Neural cell (in vitro differentiated cells): ENCODE data around the gene PRSS38.

Source experiments
- EZH2 ChIP-seq: fragments of 200-600, 300-800 bp; shearing (Covaris generic), sonication (generic); IDR thresholded peaks from 2 replicates; pipeline ENCODE4 v1.6.1; 2014; ENCODE audit warnings: antibody characterized with exemption, low read length, borderline replicate concordance, mild to moderate bottlenecking; ENCODE audit not compliant: insufficient read depth, poor library complexity, severe bottlenecking
- POLR2AphosphoS5 ChIP-seq: IDR thresholded peaks from 2 replicates; pipeline ENCODE4 v1.6.1; 2012
- TF ChIP-seq, protein P1 (sequence below): fragments of 450-650 bp; IDR thresholded peaks from 2 replicates; pipeline ENCODE4 v1.5.1; 2014; ENCODE audit warnings: antibody characterized with exemption, mild to moderate bottlenecking, moderate library complexity; ENCODE audit not compliant: poor library complexity, severe bottlenecking
- TF ChIP-seq, protein P2 (sequence below): IDR thresholded peaks from 2 replicates; pipeline ENCODE4 v1.6.1; 2012; ENCODE audit warnings: borderline replicate concordance

DNA sequence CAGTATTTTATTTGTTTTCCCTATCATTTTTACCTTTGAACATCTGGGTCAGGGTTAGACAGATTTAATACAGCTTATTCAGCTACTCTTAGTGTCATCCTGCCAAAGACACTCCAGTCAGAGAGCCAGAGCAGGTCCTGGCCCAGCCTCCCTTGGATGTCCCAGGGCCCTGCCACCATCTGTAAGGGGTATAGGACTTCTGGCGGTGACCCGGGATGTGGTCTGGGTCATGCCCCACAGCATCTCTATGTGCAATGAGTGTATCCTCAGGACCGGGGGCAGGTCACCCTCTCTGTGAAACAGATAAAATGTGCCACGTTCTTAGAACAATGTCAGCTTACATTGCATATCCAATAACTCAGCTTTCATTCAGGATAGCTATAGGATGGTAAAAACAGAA lies 37.8 kb upstream of the PRSS38 start:
- TF ChIP-seq EZH2 (no peak), POLR2AphosphoS5 (no peak)
- TF ChIP-seq, protein P1, sequence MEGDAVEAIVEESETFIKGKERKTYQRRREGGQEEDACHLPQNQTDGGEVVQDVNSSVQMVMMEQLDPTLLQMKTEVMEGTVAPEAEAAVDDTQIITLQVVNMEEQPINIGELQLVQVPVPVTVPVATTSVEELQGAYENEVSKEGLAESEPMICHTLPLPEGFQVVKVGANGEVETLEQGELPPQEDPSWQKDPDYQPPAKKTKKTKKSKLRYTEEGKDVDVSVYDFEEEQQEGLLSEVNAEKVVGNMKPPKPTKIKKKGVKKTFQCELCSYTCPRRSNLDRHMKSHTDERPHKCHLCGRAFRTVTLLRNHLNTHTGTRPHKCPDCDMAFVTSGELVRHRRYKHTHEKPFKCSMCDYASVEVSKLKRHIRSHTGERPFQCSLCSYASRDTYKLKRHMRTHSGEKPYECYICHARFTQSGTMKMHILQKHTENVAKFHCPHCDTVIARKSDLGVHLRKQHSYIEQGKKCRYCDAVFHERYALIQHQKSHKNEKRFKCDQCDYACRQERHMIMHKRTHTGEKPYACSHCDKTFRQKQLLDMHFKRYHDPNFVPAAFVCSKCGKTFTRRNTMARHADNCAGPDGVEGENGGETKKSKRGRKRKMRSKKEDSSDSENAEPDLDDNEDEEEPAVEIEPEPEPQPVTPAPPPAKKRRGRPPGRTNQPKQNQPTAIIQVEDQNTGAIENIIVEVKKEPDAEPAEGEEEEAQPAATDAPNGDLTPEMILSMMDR: no peak
- TF ChIP-seq, protein P2, sequence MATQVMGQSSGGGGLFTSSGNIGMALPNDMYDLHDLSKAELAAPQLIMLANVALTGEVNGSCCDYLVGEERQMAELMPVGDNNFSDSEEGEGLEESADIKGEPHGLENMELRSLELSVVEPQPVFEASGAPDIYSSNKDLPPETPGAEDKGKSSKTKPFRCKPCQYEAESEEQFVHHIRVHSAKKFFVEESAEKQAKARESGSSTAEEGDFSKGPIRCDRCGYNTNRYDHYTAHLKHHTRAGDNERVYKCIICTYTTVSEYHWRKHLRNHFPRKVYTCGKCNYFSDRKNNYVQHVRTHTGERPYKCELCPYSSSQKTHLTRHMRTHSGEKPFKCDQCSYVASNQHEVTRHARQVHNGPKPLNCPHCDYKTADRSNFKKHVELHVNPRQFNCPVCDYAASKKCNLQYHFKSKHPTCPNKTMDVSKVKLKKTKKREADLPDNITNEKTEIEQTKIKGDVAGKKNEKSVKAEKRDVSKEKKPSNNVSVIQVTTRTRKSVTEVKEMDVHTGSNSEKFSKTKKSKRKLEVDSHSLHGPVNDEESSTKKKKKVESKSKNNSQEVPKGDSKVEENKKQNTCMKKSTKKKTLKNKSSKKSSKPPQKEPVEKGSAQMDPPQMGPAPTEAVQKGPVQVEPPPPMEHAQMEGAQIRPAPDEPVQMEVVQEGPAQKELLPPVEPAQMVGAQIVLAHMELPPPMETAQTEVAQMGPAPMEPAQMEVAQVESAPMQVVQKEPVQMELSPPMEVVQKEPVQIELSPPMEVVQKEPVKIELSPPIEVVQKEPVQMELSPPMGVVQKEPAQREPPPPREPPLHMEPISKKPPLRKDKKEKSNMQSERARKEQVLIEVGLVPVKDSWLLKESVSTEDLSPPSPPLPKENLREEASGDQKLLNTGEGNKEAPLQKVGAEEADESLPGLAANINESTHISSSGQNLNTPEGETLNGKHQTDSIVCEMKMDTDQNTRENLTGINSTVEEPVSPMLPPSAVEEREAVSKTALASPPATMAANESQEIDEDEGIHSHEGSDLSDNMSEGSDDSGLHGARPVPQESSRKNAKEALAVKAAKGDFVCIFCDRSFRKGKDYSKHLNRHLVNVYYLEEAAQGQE: no peak
